ENCODE data around the gene MANEA. TPM values are rescaled to one million over a fixed set of nuclear protein-coding genes. Genes with fewer than 3 reads are reported as not detected.
A peak's percentile ranks its signal among the peaks of the same experiment; 100 is the strongest.

MANEA gene
- total RNA-seq, 1 donor from 2014 or later, result 8.8 TPM

DNA sequence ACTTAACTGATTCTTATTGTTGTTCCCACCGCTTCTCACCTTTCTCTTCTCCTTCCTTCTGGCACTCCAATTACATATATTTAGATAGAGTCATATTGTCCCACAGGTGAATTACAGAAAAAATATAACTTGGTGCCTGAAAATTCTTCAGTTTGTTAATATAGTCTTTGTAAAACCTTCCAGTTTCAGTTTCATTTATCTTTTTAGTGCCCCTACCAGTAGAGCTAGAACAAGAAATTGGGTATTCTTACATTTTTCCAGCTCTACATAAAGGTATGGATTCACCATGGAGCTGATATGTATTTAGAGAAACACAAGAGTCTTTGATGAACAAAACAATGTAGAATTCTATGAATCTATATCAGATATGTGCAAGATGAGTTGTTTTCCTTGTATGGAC is 10.7 kb downstream of the MANEA start:
- no peak for DNase-seq

DNA sequence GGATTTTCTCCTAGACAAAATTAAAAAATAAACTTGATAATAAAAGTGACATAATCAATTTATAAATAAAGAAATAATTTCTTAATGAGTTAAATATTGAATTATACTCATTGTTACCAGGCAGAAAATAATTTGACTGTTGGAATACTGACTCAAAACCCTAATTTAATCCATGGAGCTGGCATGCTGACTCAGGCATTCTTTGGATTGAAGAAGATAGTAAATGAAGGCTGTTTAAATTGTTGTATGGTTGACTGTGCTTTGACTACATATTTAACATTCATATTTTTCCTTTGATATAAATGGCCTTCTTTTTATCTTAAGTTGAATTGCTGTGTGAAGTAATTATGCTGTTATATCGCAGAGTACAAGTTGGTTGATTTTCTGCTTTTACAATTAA is 11.7 kb downstream of the MANEA start:
- DNase-seq, result no peak

DNA sequence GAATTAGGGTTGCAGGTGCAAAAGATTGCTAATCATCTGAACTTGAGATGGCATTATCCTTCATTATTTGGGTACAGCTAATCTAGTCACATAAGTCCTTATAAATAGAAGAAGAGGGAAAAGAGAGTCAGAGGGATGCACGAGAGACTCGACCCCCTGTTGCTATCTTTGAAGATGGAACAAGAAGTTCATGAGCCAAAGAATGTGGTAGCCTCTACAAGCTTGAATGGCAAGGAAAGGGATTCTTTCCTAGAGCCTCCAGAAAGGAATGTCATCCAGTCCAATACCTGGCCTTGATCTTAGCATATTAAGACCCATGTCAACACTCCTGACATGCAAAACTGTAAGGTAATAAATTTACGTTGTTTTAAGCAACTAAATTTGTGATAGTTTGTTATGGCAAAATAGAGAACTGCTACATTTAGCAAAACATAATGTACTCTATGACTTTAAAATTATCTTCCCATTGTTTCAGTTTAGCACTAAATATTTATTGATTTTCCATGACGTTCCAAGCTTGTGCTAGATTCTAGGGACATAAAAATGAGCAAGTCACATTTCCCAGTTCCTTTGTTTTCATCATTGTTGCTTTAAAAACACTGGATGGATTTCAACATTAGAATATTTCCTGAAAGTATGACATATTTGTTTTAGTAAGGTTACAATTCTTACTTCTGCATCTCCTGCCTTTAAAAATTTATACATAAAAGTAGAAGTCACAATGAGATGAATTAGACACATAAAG is 12.7 kb downstream of the MANEA start:
- peak; percentile 28 for DNase-seq

DNA sequence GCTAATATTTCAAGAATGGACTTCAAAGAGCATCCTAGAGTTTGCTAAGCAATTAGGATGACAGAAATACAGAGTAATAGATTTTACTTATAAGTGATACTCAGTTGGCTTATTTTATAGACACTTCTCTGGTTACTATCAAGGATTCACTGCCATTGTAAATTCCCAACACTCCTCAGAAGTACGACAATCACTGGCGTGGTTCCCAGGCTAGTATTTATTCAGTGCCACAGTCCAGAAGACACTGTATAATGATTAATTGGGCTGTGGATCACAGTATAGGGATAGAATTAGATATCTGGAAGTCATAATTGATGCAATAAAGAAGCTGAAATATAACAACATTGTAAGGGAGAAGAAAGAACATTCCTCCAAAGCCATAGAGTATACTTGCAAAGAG is 15.7 kb downstream of the MANEA start:
- DNase-seq, result peak; percentile 52

DNA sequence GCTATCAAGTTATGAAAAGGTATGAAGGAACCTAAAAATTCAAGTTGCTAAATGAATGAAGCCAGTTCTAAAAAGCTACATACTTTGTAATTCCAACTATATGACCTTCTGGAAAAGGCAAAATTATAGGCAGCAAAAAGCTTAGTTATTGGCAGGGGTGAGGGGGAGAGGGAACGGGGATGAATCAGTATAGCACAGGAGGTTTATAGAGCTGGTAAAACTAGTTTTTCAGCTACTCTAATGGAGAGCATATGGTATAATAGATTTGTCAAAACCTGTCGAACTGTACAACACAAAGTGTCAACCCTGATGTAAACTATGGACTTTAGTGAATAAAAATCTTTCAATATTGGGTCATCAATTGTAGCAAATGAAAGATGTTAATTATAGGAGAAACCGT is 18.7 kb downstream of the MANEA start:
- no peak for DNase-seq

DNA sequence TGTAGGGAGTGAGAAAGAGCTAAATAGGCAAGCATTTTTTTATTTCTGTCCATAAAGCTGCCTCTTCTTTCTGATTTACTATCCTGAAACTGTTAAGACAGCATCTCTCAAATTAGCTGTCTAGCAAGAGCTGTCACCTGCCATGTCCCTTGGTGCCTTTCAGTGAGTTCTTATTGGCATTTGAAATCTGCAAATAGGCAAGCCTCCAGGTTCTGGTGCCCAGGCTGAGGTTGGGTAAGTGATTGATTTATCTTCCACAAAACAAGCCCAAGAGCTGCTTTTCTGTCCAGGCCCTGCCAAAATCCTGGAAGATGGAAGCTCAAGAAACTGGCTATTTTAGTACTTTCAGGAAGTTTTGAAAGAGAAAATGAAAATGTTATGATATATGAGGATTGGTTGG is 22.4 kb downstream of the MANEA start:
- DNase-seq, result no peak

DNA sequence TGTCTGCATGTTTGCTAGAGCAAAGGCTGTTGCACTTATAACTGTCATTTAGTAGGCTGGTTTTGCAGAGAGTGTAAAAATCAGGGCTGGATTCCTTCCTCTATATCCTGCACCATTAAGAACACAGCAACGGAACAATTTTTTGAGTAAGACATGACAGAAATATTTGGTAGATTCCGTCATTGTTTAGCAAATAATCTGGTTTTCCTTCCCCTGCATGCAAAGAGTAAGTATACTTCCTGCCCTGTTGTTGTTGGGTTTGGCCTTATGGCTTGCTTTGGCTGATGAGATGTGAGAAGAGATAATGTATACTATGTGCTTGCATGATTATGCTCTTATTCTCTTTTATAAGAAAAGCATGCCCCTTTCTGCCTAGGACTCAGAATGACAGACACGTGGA is 23.8 kb downstream of the MANEA start:
- peak; percentile 55 for DNase-seq

DNA sequence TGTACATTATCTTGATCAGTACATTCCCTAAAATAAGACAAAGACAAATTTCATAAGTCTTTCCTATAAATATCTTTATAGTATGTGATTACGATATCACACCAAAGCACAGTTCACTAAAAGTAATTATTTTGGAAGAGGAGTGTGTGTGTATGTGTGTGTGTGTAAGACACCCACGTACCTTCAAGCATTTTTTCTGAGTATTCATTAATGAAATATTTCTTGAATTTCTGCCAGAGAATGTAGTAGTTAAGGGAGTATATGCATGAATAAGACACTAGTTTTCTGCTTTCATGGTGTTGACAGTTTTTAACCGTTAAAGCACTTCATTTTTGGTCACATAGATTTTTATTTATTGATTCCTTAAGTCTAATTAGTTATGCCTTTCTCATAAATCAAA is 36.8 kb downstream of the MANEA start:
- DNase-seq, result no peak

DNA sequence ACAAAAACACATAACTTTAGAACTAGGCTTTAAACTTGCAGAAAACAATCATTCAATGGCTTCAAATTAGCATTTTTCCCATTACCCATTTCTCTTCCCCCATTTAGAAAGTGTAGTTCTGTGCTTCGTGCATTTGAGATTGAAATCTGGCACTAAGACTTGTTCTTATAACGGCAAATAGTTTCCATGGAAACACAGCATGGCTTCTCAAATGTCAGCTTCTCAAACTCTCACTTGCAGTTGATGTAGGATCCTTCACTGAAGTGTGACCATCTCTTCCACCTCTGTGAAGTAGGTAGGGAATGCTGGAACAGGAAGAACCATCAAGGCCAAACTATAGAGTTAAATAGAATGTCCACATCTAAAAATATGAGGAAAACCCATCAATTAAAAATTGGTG is 52.2 kb downstream of the MANEA start:
- no peak for DNase-seq

DNA sequence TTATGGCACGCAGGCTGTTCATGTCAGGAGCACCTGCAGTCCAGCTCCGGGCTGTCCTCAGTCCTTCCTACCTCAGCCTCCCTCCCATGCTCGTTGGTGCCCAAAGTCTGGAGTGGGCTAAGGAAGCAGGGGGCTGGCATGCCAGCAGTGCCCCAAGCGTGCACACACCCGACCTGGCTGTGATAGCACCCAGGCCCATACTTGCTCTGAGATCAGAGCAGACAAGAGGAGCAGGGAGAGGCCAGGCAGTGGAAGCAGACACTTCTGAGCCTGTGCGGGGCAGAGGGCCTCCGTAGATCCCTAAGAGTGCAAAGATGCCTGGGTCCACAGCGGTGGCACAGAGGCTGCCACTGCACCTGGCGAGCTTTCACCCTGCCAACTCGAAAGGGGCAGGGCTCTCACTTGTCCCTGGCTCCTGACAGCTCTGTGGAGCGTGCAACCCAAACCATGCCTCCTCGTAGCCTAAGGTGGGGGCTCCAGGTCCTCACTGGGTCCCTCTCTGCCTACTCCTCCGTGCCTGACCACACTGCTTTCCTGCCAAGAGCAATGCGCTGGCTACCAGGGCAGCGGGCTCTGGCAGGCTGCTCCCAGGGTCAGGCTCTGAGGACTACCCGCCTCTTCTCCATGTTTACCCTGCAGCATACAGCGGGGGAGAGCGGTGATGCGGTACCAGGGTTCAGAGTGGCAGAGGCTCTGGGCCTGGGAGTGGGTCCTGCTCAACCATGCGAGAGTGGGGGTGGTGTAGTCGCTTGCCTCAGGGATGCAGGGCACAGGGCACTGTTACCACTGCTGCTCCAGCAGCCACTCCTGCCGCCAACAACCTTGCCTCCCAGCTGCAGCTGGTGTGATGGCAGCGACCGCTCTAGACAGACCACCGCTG is 59.5 kb downstream of the MANEA start:
- no peak for DNase-seq

DNA sequence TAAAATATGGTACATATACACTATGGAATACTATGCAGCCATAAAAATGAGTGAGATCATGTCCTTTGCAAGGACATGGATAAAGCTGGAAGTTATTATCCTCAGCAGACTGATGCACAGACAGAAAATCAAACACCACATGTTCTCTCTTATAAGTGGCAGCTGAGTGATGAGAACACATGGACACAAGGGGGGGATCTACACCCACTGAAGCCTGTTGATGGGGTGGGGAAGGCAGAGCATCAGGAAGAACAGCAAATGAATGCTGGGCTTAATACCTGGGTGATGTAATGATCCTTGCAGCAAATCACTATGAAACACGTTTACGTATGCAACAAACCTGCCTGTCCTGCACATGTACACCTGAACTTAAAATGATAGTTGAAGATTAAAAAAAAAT is 71.3 kb downstream of the MANEA start:
- DNase-seq, result no peak

DNA sequence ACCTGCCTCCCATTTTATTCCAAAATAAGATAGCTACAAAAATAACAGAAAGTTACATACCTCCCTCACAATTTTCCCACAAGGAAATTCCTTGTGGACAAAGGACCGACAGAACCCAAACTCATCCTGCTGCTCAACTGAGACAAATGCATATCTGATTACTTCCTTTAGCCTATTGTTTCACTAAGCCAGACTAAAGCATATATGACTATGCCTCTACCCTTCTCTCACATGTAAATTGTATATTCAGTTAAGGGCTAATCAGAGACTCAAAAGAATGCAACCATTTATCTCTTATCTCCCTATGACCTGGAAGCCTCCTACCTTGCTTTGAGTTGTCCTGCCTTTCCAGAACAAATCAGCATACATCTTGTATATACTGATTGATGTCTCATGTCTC is 72.1 kb downstream of the MANEA start:
- no peak for DNase-seq

DNA sequence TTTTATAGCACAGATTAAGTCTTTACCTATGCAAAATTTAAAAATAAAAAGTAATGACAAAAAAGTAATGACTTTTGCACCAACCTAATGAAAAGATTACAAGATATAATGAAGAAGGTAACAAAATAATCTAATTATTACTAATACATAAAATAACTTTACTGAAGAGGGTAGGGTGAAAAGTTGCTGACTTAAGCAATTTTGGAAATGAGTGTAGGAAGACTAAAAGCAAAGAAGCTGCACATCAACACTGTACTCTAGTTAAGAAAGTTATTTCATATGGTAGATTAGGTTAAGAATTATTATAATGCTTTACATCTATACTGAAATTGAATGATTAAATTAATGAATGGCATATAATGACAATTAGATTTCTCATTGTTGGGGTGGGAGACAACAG is 76.8 kb downstream of the MANEA start:
- no peak for DNase-seq

DNA sequence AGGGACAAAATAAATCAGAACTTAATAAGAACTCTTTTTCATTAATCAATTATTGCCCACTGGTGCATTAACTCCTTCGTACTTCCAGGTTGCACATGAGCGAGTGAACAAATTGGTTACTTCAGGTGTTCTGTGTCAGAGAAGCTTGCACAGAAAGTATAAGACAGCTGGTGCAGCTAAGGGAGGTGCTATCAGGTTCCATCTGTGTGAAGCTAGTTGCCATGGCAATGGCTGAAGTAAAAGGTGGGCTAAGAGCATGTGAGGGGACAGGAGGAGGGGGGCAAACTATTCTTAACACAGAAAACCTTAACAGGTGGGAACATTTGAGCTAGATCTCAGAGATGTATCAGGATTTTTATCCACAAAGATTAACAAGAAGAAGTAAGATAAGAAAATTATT is 81.6 kb downstream of the MANEA start:
- DNase-seq, result no peak

Data from dermis blood vessel endothelial cell (primary cell).